Small intestine (tissue), 7 donors: ENCODE results near the gene PIK3R5. TPM values are rescaled to one million over a fixed set of nuclear protein-coding genes. Genes with fewer than 3 reads are reported as not detected.

ENCODE experiments used
- DNase-seq, 2 donors: peaks; one replicate each; pipeline versions ENCODE4 v3.0.0 to v3.0.0-alpha.2; 2013
- FAIRE-seq: peaks from 2 replicates; lab custom pipeline; 2012; peaks lifted over from hg19 to GRCh38; lab: Jason Lieb, UNC
- H3K27ac ChIP-seq, 3 donors: one replicate each; pipeline ENCODE4 v1.5.1; 2013; ENCODE audit warnings: low read length in 2 of 3, mild to moderate bottlenecking in 2 of 3, control low read depth in 1 of 3, inconsistent platforms in 1 of 3, low read depth in 1 of 3, moderate library complexity in 1 of 3
- H3K27me3 ChIP-seq, 3 donors: one replicate each; pipeline ENCODE4 v1.6.1; 2013; ENCODE audit warnings: low read length in 3 of 3, inconsistent platforms in 1 of 3; ENCODE audit not compliant: control insufficient read depth in 3 of 3, insufficient read depth in 3 of 3
- H3K36me3 ChIP-seq, 3 donors: one replicate each; pipeline ENCODE4 v1.6.1; 2013; ENCODE audit warnings: low read length in 3 of 3, inconsistent platforms in 1 of 3, low read depth in 1 of 3, mild to moderate bottlenecking in 1 of 3, moderate library complexity in 1 of 3; ENCODE audit not compliant: control insufficient read depth in 3 of 3, insufficient read depth in 2 of 3
- H3K4me1 ChIP-seq, 3 donors: one replicate each; pipeline ENCODE4 v1.6.1; 2013; ENCODE audit warnings: low read length in 2 of 3, inconsistent platforms in 1 of 3, low read depth in 1 of 3, mild to moderate bottlenecking in 1 of 3, moderate library complexity in 1 of 3; ENCODE audit not compliant: control insufficient read depth in 3 of 3, insufficient read depth in 2 of 3
- H3K4me3 ChIP-seq, 3 donors: one replicate each; pipeline ENCODE4 v1.5.1; 2013; ENCODE audit warnings: low read length in 3 of 3, control low read depth in 1 of 3, inconsistent platforms in 1 of 3, low read depth in 1 of 3, mild to moderate bottlenecking in 1 of 3, moderate library complexity in 1 of 3
- H3K9me3 ChIP-seq, 2 donors: one replicate each; pipeline ENCODE4 v1.6.1; 2013; ENCODE audit warnings: low read depth in 1 of 2, low read length in 1 of 2; ENCODE audit not compliant: control insufficient read depth in 2 of 2, insufficient read depth in 1 of 2
- WGBS, 3 donors: extraction: QIAGEN DNeasy Blood & Tissue Kit; methylation state at CpG; one replicate each; pipeline ENCODE4 v1.1.7; 2013; 5-methylcytosine and 5-hydroxymethylcytosine counted together
- polyA plus RNA-seq, 4 donors: library from polyadenylated mRNA; stranded (reverse) in 3 of 4; unstranded in 1 of 4; fragments of 200-250 nt in 3 of 4; fragments of 120-200 nt in 1 of 4; gene quantifications; one replicate each; pipeline versions ENCODE4 v1.2.1 to v1.2.3, GENCODE V29; 2013
- donor health status: healthy with polysubstance abuse.
- donor health status: control.
- donor health status: control.
- donor health status: Bipolar disorder and iron deficiency.
- donor health status: healthy.

The PIK3R5 gene
- polyA plus RNA-seq, 4 donors, result 1.3 to 4.6 (median 3.0) TPM

DNA sequence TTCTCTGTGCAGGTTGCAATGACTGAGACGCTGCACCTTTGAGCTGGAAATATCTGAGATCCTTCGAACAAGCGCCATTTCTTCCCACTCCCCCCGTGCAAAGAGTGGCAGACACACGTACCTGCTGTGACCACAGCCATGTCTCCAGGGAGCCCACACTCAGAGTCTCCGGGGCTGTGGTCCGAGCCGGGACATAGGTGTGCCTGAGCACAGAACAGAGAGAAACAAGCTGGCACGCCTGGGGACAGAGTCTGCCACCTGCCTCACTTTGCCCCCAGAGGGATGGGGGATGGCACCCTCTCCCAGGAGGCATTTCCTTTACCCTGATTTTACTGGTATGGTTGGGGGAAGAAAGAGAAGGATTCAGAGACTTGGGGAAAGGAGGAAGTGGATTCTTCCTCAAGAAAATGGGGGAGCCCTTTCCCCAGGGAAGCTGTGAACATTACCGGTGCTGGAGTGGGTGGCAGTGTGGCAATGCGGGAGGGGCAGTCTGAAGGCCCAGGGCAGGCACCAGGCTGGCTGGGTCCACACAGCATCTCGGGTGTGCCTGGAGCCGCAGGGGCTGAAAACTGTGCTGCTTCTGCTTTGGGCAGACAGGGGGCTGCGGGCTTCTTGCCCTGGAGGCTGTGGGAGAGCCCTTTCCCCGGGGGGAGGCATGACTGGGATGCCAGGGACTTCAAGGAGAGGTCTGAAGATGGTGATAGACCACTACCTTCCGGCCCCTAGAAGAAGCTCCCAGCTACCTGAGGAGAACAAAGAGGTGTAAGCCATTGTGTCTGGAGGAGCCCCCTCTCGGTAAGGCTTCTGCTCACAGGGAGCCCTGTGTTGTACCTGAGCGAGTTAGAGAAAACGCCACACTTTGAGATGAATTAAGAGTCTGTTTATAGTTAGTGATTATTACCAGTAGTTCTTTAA, 91.4 kb downstream of the PIK3R5 start:
- Histone ChIP-seq H3K36me3 (no peaks in the 10 kb centered on the region), H3K27ac (no peak overlapping the region), H3K4me3 (no peak overlapping the region), H3K9me3 (no peaks in the 10 kb centered on the region), H3K27me3 (peaks cover 0 to 19% (median 0%) of the 10 kb centered on the region in 3 donors), H3K4me1 (no peaks in the 10 kb centered on the region)
- FAIRE-seq (no peak), DNase-seq (no peak)
- 25 to 55% (median 44%) methylated on average over 19 of the region's 19 CpGs for WGBS, 3 donors

DNA sequence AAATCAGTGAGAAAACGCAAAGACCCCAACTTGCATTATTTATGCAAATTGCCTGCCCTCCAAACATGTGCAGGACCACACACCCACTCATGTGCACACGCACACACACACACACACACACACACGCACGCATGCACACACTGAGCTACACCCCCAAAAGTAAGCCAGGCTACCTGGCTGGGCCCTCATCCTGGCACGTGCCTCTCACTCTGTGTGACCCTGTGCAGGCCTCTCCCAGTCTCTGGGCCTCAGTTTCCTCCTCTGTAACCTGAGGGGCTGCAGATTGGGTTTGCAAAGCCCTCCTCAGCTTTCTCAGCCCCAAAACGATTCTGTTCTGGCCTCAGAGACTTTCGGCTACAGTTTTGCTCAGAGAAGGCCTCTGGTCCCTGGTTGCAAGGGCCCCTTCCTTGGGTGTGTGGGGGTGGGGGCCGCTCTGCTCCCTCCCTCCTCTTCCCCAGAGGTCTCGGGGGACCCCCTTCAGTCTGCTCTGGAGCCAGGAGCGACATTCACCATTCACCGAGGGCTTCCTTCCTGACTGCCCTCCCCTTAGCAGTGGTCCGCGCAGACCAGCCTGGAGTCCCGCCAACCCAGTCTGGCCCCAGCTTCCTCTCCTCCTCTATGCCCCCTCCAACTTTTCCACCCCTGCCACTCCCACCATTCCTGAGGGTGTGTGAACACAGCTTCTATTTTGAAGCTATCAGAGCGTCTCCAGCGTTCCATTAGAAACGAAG, 92.6 kb downstream of the PIK3R5 start:
- DNase-seq, result no peak
- WGBS, 3 donors, result 67 to 87% (median 79%) methylated on average over 17 of the region's 17 CpGs
- H3K27me3 ChIP-seq, result peaks cover 0 to 17% (median 0%) of the 10 kb centered on the region in 3 donors
- no peak overlapping the region for H3K27ac ChIP-seq
- no peak for FAIRE-seq
- H3K36me3 ChIP-seq, result no peaks in the 10 kb centered on the region
- H3K4me3 ChIP-seq, result no peak overlapping the region
- no peaks in the 10 kb centered on the region for H3K9me3 ChIP-seq
- H3K4me1 ChIP-seq, result no peaks in the 10 kb centered on the region

DNA sequence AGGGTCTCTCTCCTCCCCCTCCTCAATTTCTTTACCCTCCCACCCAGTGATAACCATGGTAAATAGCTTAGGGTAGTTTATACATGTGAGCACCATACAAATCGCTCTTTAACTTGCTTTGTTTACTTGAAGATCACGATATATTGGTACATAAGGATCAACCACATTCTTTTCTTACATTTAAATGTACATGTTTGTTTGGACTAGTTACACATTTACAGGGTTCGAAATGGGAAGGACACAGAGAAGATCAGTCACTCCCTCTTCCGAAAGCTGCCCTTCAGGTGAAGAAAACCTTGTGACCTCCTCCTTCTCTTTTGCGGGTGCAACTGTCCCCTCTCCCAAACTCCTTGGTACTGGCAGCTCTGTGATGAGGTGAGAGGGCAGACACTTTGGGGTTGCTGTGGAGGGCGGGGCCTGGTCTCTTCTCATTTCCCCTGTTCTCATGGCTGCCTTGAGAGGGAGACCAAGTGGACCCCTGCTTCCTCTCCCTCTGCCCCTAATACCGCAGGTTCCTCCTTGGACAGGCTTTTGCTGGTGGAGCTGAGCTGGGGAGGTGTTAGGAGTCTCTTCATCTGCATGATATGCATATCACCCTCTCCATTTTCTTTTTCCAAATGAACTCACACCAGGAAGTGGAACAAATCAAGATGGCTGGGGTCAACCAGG, 93.3 kb downstream of the PIK3R5 start:
- Histone ChIP-seq H3K9me3 (no peaks in the 10 kb centered on the region), H3K4me1 (no peaks in the 10 kb centered on the region), H3K27me3 (peaks cover 0 to 17% (median 0%) of the 10 kb centered on the region in 3 donors), H3K4me3 (no peak overlapping the region), H3K27ac (no peak overlapping the region), H3K36me3 (no peaks in the 10 kb centered on the region)
- 51 to 65% (median 60%) methylated on average over 7 of the region's 7 CpGs for WGBS, 3 donors
- DNase-seq, result no peak
- FAIRE-seq, result no peak

DNA sequence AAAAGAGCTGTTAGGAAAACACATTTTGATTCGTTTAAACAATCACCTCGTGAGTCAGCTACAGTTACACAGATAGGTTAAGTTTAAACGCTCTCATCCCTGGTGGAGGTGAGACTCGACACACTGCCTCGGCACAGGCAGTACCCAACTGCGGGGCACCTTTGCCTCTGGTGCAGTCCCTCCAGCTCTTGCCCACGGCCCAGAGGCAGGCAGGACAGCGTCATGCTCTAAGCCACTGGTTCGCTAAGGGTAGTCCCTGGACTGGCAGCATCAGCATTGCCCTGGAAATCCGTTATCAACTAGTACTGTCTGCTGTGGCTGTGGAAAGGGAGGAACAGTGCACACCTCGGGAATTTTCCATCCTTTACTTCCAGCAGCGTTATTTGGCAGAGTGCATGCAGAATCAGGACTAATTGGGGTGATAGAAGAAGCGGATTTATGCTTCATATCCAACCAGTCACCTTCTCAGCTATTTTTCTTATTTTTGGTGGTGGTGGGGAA, 94.4 kb downstream of the PIK3R5 start:
- whole genome bisulfite sequencing, 3 donors, result 72 to 85% (median 78%) methylated on average over 13 of the region's 13 CpGs
- H3K27me3 ChIP-seq, result peaks cover 0 to 16% (median 0%) of the 10 kb centered on the region in 3 donors
- H3K36me3 ChIP-seq, result no peaks in the 10 kb centered on the region
- H3K4me1 ChIP-seq, result no peaks in the 10 kb centered on the region
- H3K4me3 ChIP-seq, result no peak overlapping the region
- no peak overlapping the region for H3K27ac ChIP-seq
- FAIRE-seq (no peak), DNase-seq (no peak)
- H3K9me3 ChIP-seq, result no peaks in the 10 kb centered on the region

DNA sequence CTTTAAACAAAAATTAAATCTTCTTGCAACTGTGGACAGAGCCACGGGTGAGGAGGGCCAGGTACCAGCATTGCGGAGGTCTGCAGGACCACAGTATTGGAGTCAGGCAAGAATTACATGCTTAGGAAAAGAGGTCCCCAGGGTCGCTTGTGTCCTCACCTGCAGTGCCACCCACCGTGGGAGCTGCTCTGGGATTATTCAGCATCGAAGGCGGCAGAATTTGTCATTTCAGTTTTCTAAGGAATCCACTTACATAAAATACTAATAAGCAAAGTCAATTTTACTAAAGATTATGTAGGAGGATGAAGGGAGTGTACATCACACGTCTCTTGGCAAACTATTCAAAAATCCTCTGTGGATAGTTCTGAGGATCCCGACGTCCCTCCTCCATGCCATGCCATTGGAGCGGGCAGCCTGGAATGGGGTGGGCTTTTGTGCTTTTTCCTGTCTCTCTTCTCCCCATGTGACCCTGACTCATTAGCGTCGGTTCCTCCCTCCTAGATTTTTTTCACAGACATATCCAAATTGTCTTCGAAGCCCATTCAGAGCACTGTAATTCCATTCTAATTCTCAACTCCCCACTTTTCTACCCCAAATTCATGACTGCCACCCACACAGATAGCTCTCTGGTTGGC, 95.0 kb downstream of the PIK3R5 start:
- Histone ChIP-seq H3K27ac (no peak overlapping the region), H3K4me1 (no peaks in the 10 kb centered on the region), H3K9me3 (no peaks in the 10 kb centered on the region), H3K36me3 (no peaks in the 10 kb centered on the region), H3K4me3 (no peak overlapping the region), H3K27me3 (peaks cover 0 to 10% (median 0%) of the 10 kb centered on the region in 3 donors)
- FAIRE-seq, result no peak
- no peak for DNase-seq
- WGBS, 3 donors, result 89 to 93% (median 90%) methylated on average over 13 of the region's 13 CpGs

DNA sequence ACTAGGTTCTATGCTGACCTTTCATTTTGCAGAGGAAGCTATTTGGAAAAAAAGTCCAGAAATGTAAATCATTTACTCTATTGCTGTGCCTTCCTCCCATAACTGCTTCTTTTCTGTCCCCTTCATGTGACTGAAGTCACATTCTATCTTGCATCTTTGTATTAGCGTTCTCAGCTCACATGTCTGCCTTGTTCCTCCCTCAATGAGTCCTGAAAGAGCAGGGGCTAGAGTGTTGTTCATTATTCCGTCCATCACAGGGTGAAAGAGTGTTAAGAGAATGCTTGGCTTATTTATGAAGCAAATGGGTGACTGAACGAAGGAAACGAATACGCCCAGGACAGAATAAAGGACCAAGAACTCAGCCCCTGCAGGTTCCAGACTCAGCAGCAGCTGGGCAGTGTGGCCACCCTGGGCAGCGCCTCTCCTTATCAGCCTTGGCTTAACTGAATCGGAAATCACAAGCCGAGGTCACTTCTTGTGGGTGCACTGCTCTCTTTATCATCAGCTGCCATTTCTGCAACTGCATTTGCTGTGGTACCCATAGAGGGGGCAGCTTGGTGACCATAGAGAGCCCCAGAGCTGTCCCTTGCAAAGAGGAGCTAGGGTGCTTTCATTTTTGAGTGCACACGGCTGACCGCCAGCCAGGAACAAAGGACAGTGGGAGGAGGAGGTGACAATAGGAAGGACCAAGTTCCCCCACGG, 96.2 kb downstream of the PIK3R5 start:
- Histone ChIP-seq H3K4me3 (no peak overlapping the region), H3K36me3 (no peaks in the 10 kb centered on the region), H3K9me3 (no peaks in the 10 kb centered on the region), H3K27me3 (peaks cover 0 to 4% (median 0%) of the 10 kb centered on the region in 3 donors), H3K4me1 (no peaks in the 10 kb centered on the region), H3K27ac (no peak overlapping the region)
- DNase-seq (peak in 1 of 2 donors; percentile 18), FAIRE-seq (no peak)
- 44 to 62% (median 56%) methylated on average over 11 of the region's 11 CpGs for WGBS, 3 donors

DNA sequence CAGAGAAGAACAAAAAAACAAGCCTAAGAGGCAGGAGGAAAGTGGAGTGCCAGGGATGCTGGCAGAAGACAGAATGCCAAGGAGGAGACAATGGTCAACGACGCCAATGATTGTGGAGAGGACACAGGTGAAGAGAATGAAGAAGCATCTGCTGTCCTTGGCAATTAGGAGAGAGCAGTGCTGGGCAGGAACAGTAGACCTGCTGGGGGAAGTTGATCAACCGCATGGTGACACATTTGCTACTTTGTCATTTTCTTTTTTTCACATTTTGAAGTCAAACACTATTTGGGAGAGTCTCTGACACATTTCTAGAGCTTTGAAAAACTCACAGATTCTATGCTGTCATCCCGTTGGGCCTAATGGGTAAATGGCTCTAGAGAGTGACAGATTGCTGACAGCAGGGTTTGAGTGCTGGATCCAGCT, 97.0 kb downstream of the PIK3R5 start:
- 62 to 74% (median 71%) methylated on average over 4 of the region's 4 CpGs for WGBS, 3 donors
- FAIRE-seq, result no peak

More for the DNA sequence above, 97.0 kb downstream of the PIK3R5 start:
- Histone ChIP-seq H3K9me3 (peaks cover 0 to 2% of the 10 kb centered on the region in 2 donors), H3K27ac (no peak overlapping the region), H3K4me1 (no peaks in the 10 kb centered on the region), H3K36me3 (no peaks in the 10 kb centered on the region), H3K27me3 (no peaks in the 10 kb centered on the region), H3K4me3 (no peak overlapping the region)
- DNase-seq, result no peak
